ENCODE measurements around the gene IQCE.

The IQCE gene

GRCh38 chr7:2633538-2634266 lies 74.9 kb downstream of the IQCE start:
- no peak for DNase-seq (ENCODE audit: low read depth, low spot score)

GRCh38 chr7:2634267-2635145 lies 75.7 kb downstream of the IQCE start:
- no peak for DNase-seq (ENCODE audit: low read depth, low spot score)

- DNase-seq (ENCODE audit: low read depth, low spot score): no peak
These were observed 76.4 kb downstream of the IQCE start for GRCh38 chr7:2635148-2635668.

GRCh38 chr7:2635810-2636701 lies 77.3 kb downstream of the IQCE start:
- no peak for DNase-seq (ENCODE audit: low read depth, low spot score)

GRCh38 chr7:2637066-2637471 lies 78.3 kb downstream of the IQCE start:
- no peak for DNase-seq (ENCODE audit: low read depth, low spot score)

GRCh38 chr7:2637505-2638223 lies 78.9 kb downstream of the IQCE start:
- no peak for DNase-seq (ENCODE audit: low read depth, low spot score)

- no peak for DNase-seq (ENCODE audit: low read depth, low spot score)
These were observed 79.6 kb downstream of the IQCE start for GRCh38 chr7:2638224-2638991.

- no peak for DNase-seq (ENCODE audit: low read depth, low spot score)
These were observed 80.5 kb downstream of the IQCE start for GRCh38 chr7:2639181-2639681.

GRCh38 chr7:2639695-2640481 lies 81.1 kb downstream of the IQCE start:
- no peak for DNase-seq (ENCODE audit: low read depth, low spot score)

GRCh38 chr7:2640482-2640830 lies 81.7 kb downstream of the IQCE start:
- no peak for DNase-seq (ENCODE audit: low read depth, low spot score)

GRCh38 chr7:2640846-2641316 lies 82.1 kb downstream of the IQCE start:
- no peak for DNase-seq (ENCODE audit: low read depth, low spot score)

GRCh38 chr7:2641406-2642393 lies 82.9 kb downstream of the IQCE start:
- DNase-seq (ENCODE audit: low read depth, low spot score): no peak

GRCh38 chr7:2643386-2644219 lies 84.8 kb downstream of the IQCE start:
- no peak for DNase-seq (ENCODE audit: low read depth, low spot score)

GRCh38 chr7:2644220-2644561 lies 85.4 kb downstream of the IQCE start:
- DNase-seq (ENCODE audit: low read depth, low spot score): no peak

- DNase-seq (ENCODE audit: low read depth, low spot score): no peak
These were observed 85.9 kb downstream of the IQCE start for GRCh38 chr7:2644562-2645273.

GRCh38 chr7:2645274-2645868 lies 86.6 kb downstream of the IQCE start:
- no peak for DNase-seq (ENCODE audit: low read depth, low spot score)
